ENCODE data around the gene ITPR1.

DNA sequence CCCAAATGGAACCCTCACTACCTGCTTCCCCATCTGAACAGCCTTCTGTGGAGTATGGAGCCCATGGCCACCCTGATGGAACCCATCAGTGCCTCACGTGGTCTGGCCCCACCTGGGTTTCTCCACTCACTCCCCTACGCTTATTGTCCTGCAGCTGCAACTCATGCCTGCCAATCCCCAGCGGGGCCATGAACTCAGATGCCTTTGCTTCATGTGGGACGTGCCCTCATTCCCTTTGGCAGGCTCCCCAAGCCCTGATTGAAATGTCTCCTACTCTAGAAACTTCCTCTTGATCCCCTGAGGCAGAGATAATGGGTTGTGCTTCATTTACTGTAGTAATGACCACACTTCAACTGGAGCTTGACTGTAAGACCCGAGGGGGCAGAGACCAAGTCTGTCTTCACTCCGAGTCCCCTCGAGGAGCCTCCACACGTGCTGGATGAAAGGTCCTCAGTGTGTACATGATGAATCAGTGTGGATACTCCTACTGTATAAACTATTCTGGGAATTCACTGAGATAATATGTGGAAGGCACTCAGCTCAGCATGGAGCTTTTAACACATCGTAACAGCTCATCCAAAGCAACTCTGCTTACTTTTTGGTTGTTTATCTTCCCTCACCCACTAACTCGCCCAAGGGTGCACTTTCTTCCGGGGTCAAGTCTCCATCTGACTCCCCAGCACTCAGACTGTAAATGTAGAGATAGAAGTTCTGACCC, 253.3 kb downstream of the ITPR1 start:
- TF ChIP-seq, protein P1, sequence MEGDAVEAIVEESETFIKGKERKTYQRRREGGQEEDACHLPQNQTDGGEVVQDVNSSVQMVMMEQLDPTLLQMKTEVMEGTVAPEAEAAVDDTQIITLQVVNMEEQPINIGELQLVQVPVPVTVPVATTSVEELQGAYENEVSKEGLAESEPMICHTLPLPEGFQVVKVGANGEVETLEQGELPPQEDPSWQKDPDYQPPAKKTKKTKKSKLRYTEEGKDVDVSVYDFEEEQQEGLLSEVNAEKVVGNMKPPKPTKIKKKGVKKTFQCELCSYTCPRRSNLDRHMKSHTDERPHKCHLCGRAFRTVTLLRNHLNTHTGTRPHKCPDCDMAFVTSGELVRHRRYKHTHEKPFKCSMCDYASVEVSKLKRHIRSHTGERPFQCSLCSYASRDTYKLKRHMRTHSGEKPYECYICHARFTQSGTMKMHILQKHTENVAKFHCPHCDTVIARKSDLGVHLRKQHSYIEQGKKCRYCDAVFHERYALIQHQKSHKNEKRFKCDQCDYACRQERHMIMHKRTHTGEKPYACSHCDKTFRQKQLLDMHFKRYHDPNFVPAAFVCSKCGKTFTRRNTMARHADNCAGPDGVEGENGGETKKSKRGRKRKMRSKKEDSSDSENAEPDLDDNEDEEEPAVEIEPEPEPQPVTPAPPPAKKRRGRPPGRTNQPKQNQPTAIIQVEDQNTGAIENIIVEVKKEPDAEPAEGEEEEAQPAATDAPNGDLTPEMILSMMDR (IDR thresholded peaks at IDR 0.05) = no peak
- no peak for TF ChIP-seq POLR2A (IDR thresholded peaks at IDR 0.05)
